Endodermal cell (in vitro differentiated cells): ENCODE results near the gene ECD. TPM values are rescaled to one million over a fixed set of nuclear protein-coding genes. Genes with fewer than 3 reads are reported as not detected.
A peak's percentile ranks its signal among the peaks of the same experiment; 100 is the strongest.

Experiments
- DNase-seq: peaks from one replicate; pipeline ENCODE4 v3.0.0-alpha.2; 2017
- H3K27ac ChIP-seq: 2 replicates; pipeline ENCODE4 v1.5.1; 2013; ENCODE audit warnings: mild to moderate bottlenecking, low read depth, low read length, moderate library complexity
- H3K27me3 ChIP-seq: 2 replicates; pipeline ENCODE4 v1.6.1; 2013; ENCODE audit warnings: mild to moderate bottlenecking, low read length, moderate library complexity; ENCODE audit not compliant: insufficient read depth, control insufficient read depth, poor library complexity, severe bottlenecking
- H3K36me3 ChIP-seq: 2 replicates; pipeline ENCODE4 v1.7.0; 2013; ENCODE audit warnings: mild to moderate bottlenecking, low read length, moderate library complexity; ENCODE audit not compliant: control insufficient read depth, insufficient read depth
- H3K4me1 ChIP-seq: one replicate; pipeline ENCODE4 v1.7.0; 2013; ENCODE audit warnings: low read length; ENCODE audit not compliant: control insufficient read depth, insufficient read depth
- H3K4me3 ChIP-seq: 2 replicates; pipeline ENCODE4 v1.5.1; 2013; ENCODE audit warnings: mild to moderate bottlenecking, low read length, moderate library complexity
- H3K9ac ChIP-seq: 2 replicates; pipeline ENCODE4 v1.6.1; 2013; ENCODE audit warnings: mild to moderate bottlenecking, low read length, moderate library complexity; ENCODE audit not compliant: poor library complexity, severe bottlenecking; ENCODE audit errors: extremely low read depth
- H3K9me3 ChIP-seq: 2 replicates; pipeline ENCODE4 v1.6.1; 2013; ENCODE audit warnings: mild to moderate bottlenecking, low read length, moderate library complexity; ENCODE audit not compliant: control insufficient read depth
- H3K27ac Mint-ChIP-seq: 2 replicates; pipeline ENCODE4 v1.8.0; 2020; ENCODE audit warnings: mixed read lengths
- H3K27me3 Mint-ChIP-seq: 2 replicates; pipeline ENCODE4 v1.8.0; 2021; ENCODE audit warnings: mild to moderate bottlenecking, mixed read lengths; ENCODE audit not compliant: insufficient read depth
- H3K36me3 Mint-ChIP-seq: 2 replicates; pipeline ENCODE4 v1.8.0; 2020; ENCODE audit warnings: low read depth, mixed read lengths
- H3K4me1 Mint-ChIP-seq: 2 replicates; pipeline ENCODE4 v1.8.0; 2020; ENCODE audit warnings: mixed read lengths
- H3K4me3 Mint-ChIP-seq: 2 replicates; pipeline ENCODE4 v1.8.0; 2020; ENCODE audit warnings: mild to moderate bottlenecking, moderate library complexity, mixed read lengths
- H3K9me3 Mint-ChIP-seq: 2 replicates; pipeline ENCODE4 v1.8.0; 2020; ENCODE audit warnings: mild to moderate bottlenecking, mixed read lengths
- CTCF ChIP-seq: fragments of 200-600 bp; sonication (generic); conservative IDR thresholded peaks from 2 replicates; pipeline ENCODE4 v1.5.0; 2021; ENCODE audit warnings: antibody characterized with exemption, mild to moderate bottlenecking
- WGBS, 2 experiments: methylation state at CpG; one replicate each; pipeline versions ENCODE4 v1.1.5 to v1.1.7; 2013; ENCODE audit warnings: missing lambda C conversion rate in 2 of 2, mixed read lengths in 1 of 2; ENCODE audit not compliant: insufficient coverage in 1 of 2, insufficient read length in 1 of 2; 5-methylcytosine and 5-hydroxymethylcytosine counted together
- total RNA-seq, 2 donors: library from RNA; stranded (reverse); fragmentation: NEBNext Ultra II Directional in 1 of 2; extraction: Animal tissue kit (Norgen Biotek cat#: 25700) in 1 of 2; gene quantifications; 2 replicates in 1 of 2; 3 replicates in 1 of 2; pipeline ENCODE4 v1.2.1, GENCODE V29; 2021

The ECD gene
- total RNA-seq, 2 donors from 2014 or later = 38.4 to 40.7 TPM

GRCh38 chr10:73131913-73132686 lies 35.7 kb downstream of the ECD start:
- H3K27ac ChIP-seq = no peak overlapping the region
- H3K36me3 ChIP-seq = peaks cover 77% of the 10 kb centered on the region
- no peaks in the 10 kb centered on the region for H3K9me3 Mint-ChIP-seq
- no peak overlapping the region for H3K27ac Mint-ChIP-seq
- H3K9me3 ChIP-seq = no peaks in the 10 kb centered on the region
- H3K4me3 ChIP-seq = no peak overlapping the region
- H3K4me1 Mint-ChIP-seq = peaks cover 6% of the 10 kb centered on the region
- no peak overlapping the region for H3K9ac ChIP-seq
- no peak for TF ChIP-seq CTCF
- H3K27me3 Mint-ChIP-seq = no peaks in the 10 kb centered on the region
- H3K27me3 ChIP-seq = no peaks in the 10 kb centered on the region
- H3K4me3 Mint-ChIP-seq = no peak overlapping the region
- 80 to 100% methylated on average over 1 to 2 of the region's 2 CpGs for WGBS, 2 experiments
- peaks cover 58% of the 10 kb centered on the region for H3K36me3 Mint-ChIP-seq
- no peak for DNase-seq
- no peaks in the 10 kb centered on the region for H3K4me1 ChIP-seq

- no peak overlapping the region for H3K27ac ChIP-seq
- Mint-ChIP-seq H3K4me3 (no peak overlapping the region), H3K27me3 (no peaks in the 10 kb centered on the region), H3K36me3 (peaks cover 59% of the 10 kb centered on the region), H3K9me3 (no peaks in the 10 kb centered on the region), H3K4me1 (peaks cover 6% of the 10 kb centered on the region), H3K27ac (no peak overlapping the region)
- no peak overlapping the region for H3K9ac ChIP-seq
- no peaks in the 10 kb centered on the region for H3K27me3 ChIP-seq
- H3K36me3 ChIP-seq = peaks cover 77% of the 10 kb centered on the region
- H3K4me3 ChIP-seq = no peak overlapping the region
- no peak for TF ChIP-seq CTCF
- no peaks in the 10 kb centered on the region for H3K9me3 ChIP-seq
- DNase-seq = no peak
- H3K4me1 ChIP-seq = no peaks in the 10 kb centered on the region
- 87 to 91% methylated on average over 2 of the region's 2 CpGs for WGBS, 2 experiments
These were observed 36.5 kb downstream of the ECD start for GRCh38 chr10:73131301-73131700.

DNA sequence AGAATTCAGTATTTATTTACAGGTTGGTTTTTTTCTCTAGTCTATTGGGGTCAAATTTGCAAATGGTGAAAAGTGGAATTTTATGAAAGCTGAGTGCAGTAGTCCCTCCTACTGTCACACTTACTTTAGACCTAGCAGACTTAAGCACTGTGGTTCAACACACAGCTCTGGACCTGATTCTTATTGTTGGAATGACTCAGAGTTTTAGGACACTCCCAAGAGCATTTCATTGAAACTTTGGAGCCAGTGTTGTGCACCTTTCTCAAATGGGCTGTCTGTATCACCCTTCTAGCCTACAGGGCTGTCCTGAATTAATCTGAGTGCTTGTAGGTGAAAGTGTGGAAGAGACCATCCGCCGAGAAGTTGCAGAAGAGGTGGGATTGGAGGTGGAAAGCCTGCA lies 41.5 kb downstream of the ECD start:
- H3K4me1 ChIP-seq = no peaks in the 10 kb centered on the region
- H3K9me3 ChIP-seq = no peaks in the 10 kb centered on the region
- H3K9me3 Mint-ChIP-seq = no peaks in the 10 kb centered on the region
- 98 to 100% methylated on average over 2 of the region's 2 CpGs for WGBS, 2 experiments
- H3K9ac ChIP-seq = no peak overlapping the region
- no peak for TF ChIP-seq CTCF
- H3K4me3 ChIP-seq = no peak overlapping the region
- peaks cover 6% of the 10 kb centered on the region for H3K4me1 Mint-ChIP-seq
- no peaks in the 10 kb centered on the region for H3K27me3 Mint-ChIP-seq
- H3K36me3 ChIP-seq = peaks cover 45% of the 10 kb centered on the region
- no peak overlapping the region for H3K4me3 Mint-ChIP-seq
- no peaks in the 10 kb centered on the region for H3K27me3 ChIP-seq
- H3K27ac Mint-ChIP-seq = peak overlapping the region; percentile 14
- H3K27ac ChIP-seq = no peak overlapping the region
- H3K36me3 Mint-ChIP-seq = peaks cover 40% of the 10 kb centered on the region
- no peak for DNase-seq
